HG02852 (cell line): Measurements from ENCODE around the gene TDP1.
"Not testable (repeated sequence)": the region's sequence is repeated elsewhere in the genome, so short reads cannot be mapped to it uniquely, and the experiment has no call there.

ENCODE experiments used
- ATAC-seq: cut with Tn5 transposase; IDR thresholded peaks from one replicate; pipeline ENCODE4 v1.9.1; 2021; ENCODE audit warnings: mild to moderate bottlenecking, moderate library complexity; ENCODE audit not compliant: unreplicated experiment

The TDP1 gene

GRCh38 chr14:89986462-89987160 is 30.9 kb downstream of the TDP1 start:
- ATAC-seq, result no peak

- ATAC-seq, result no peak
Measured at GRCh38 chr14:89987161-89987475, 31.4 kb downstream of the TDP1 start.

GRCh38 chr14:89988787-89989186 is 33.1 kb downstream of the TDP1 start:
- no peak for ATAC-seq

GRCh38 chr14:89990218-89990617 is 34.5 kb downstream of the TDP1 start:
- no peak for ATAC-seq

- no peak for ATAC-seq
Measured at GRCh38 chr14:89990623-89991275, 35.0 kb downstream of the TDP1 start.

GRCh38 chr14:89992273-89992672 is 36.5 kb downstream of the TDP1 start:
- no peak for ATAC-seq

- ATAC-seq, result no peak
Measured at GRCh38 chr14:89996963-89997362, 41.2 kb downstream of the TDP1 start.

GRCh38 chr14:90000935-90001334 is 45.2 kb downstream of the TDP1 start:
- ATAC-seq, result no peak

- peak; percentile 50 for ATAC-seq
Measured at GRCh38 chr14:90003526-90004307, 48.0 kb downstream of the TDP1 start.

GRCh38 chr14:90005441-90005840 is 49.7 kb downstream of the TDP1 start:
- no peak for ATAC-seq

- no peak for ATAC-seq
Measured at GRCh38 chr14:90005939-90006530, 50.3 kb downstream of the TDP1 start.

- no peak for ATAC-seq
Measured at GRCh38 chr14:90017371-90017770, 61.6 kb downstream of the TDP1 start.

- no peak for ATAC-seq
Measured at GRCh38 chr14:90019824-90020523, 64.2 kb downstream of the TDP1 start.

- ATAC-seq, result no peak
Measured at GRCh38 chr14:90023176-90023896, 67.6 kb downstream of the TDP1 start.

GRCh38 chr14:90024910-90025309 is 69.2 kb downstream of the TDP1 start:
- ATAC-seq, result no peak

- not testable (repeated sequence) for ATAC-seq
Measured at GRCh38 chr14:90026608-90027007, 70.9 kb downstream of the TDP1 start.

- ATAC-seq, result no peak
Measured at GRCh38 chr14:90027842-90028241, 72.1 kb downstream of the TDP1 start.

GRCh38 chr14:90034156-90034555 is 78.4 kb downstream of the TDP1 start:
- no peak for ATAC-seq

- no peak for ATAC-seq
Measured at GRCh38 chr14:90034835-90035525, 79.3 kb downstream of the TDP1 start.
